Brain microvascular endothelial cell (primary cell): ENCODE data around the gene CBY1.
"Not testable (repeated sequence)": the region's sequence is repeated elsewhere in the genome, so short reads cannot be mapped to it uniquely, and the experiment has no call there.

Experiments used
- DNase-seq: peaks from one replicate; pipeline ENCODE4 v3.0.0-alpha.2; 2020
- H3K27ac ChIP-seq: fragments of 250-450 bp; sonication (Bioruptor Pico); 2 replicates; pipeline ENCODE4 v1.5.1; 2020; ENCODE audit warnings: mild to moderate bottlenecking, moderate library complexity
- H3K27me3 ChIP-seq: fragments of 250-450 bp; sonication (Bioruptor Pico); replicated peaks from 2 replicates; pipeline ENCODE4 v1.5.1; 2020; ENCODE audit warnings: mild to moderate bottlenecking
- H3K36me3 ChIP-seq: fragments of 250-450 bp; sonication (Bioruptor Pico); replicated peaks from 2 replicates; pipeline ENCODE4 v1.5.1; 2020; ENCODE audit warnings: mild to moderate bottlenecking
- H3K4me3 ChIP-seq: 2 replicates; pipeline ENCODE4 v1.5.1; 2011; ENCODE audit warnings: low read depth, mild to moderate bottlenecking, control low read depth, low read length, moderate library complexity
- CTCF ChIP-seq: IDR thresholded peaks from 2 replicates; pipeline ENCODE4 v1.5.1; 2011; ENCODE audit warnings: low read depth, mild to moderate bottlenecking, moderate library complexity, low read length, control low read depth, inconsistent platforms; ENCODE audit errors: missing control alignments
- in situ Hi-C: cut with HindIII; loops from 2 replicates; pipeline ENCODE4 v1.10.0; 2017; ENCODE audit warnings: low sequenced_read_pairs, low pct_ligation_motif_present

Gene CBY1

GRCh38 chr22:38638728-38639127, 17.7 kb upstream of the CBY1 start:
- Histone ChIP-seq H3K4me3 (no peak overlapping the region), H3K36me3 (no peaks in the 10 kb centered on the region), H3K27me3 (no peaks in the 10 kb centered on the region), H3K27ac (no peak overlapping the region)
- TF ChIP-seq CTCF, result no peak
- DNase-seq, result no peak
- in situ Hi-C loops, result no loop called here

- no peak for TF ChIP-seq CTCF
- in situ Hi-C loops, result no loop called here
- Histone ChIP-seq H3K4me3 (no peak overlapping the region), H3K27me3 (no peaks in the 10 kb centered on the region), H3K27ac (no peak overlapping the region), H3K36me3 (no peaks in the 10 kb centered on the region)
- no peak for DNase-seq
Measured at GRCh38 chr22:38641476-38642040, 14.9 kb upstream of the CBY1 start.

GRCh38 chr22:38644245-38644644, 12.2 kb upstream of the CBY1 start:
- H3K27me3 ChIP-seq, DNase-seq, H3K27ac ChIP-seq, H3K36me3 ChIP-seq, in situ Hi-C loops, H3K4me3 ChIP-seq: not testable (repeated sequence)

GRCh38 chr22:38645430-38645829, 11.0 kb upstream of the CBY1 start:
- Histone ChIP-seq H3K36me3 (no peaks in the 10 kb centered on the region), H3K27me3 (no peaks in the 10 kb centered on the region), H3K27ac (no peak overlapping the region), H3K4me3 (no peak overlapping the region)
- in situ Hi-C loops, result no loop called here
- TF ChIP-seq CTCF, result no peak
- DNase-seq, result no peak

- H3K4me3 ChIP-seq, result no peak overlapping the region
- no peak for DNase-seq
- TF ChIP-seq CTCF, result no peak
- in situ Hi-C loops, result no loop called here
- no peaks in the 10 kb centered on the region for H3K27me3 ChIP-seq
- no peaks in the 10 kb centered on the region for H3K36me3 ChIP-seq
- H3K27ac ChIP-seq, result no peak overlapping the region
Measured at GRCh38 chr22:38649841-38650522, 6.5 kb upstream of the CBY1 start.

GRCh38 chr22:38652859-38653258, 3.6 kb upstream of the CBY1 start:
- TF ChIP-seq CTCF, result no peak
- H3K27me3 ChIP-seq, result no peaks in the 10 kb centered on the region
- H3K4me3 ChIP-seq, result no peak overlapping the region
- no peaks in the 10 kb centered on the region for H3K36me3 ChIP-seq
- no peak for DNase-seq
- in situ Hi-C loops, result no loop called here
- no peak overlapping the region for H3K27ac ChIP-seq
